ENCODE results near the gene DNMT3A.

Gene DNMT3A

DNA sequence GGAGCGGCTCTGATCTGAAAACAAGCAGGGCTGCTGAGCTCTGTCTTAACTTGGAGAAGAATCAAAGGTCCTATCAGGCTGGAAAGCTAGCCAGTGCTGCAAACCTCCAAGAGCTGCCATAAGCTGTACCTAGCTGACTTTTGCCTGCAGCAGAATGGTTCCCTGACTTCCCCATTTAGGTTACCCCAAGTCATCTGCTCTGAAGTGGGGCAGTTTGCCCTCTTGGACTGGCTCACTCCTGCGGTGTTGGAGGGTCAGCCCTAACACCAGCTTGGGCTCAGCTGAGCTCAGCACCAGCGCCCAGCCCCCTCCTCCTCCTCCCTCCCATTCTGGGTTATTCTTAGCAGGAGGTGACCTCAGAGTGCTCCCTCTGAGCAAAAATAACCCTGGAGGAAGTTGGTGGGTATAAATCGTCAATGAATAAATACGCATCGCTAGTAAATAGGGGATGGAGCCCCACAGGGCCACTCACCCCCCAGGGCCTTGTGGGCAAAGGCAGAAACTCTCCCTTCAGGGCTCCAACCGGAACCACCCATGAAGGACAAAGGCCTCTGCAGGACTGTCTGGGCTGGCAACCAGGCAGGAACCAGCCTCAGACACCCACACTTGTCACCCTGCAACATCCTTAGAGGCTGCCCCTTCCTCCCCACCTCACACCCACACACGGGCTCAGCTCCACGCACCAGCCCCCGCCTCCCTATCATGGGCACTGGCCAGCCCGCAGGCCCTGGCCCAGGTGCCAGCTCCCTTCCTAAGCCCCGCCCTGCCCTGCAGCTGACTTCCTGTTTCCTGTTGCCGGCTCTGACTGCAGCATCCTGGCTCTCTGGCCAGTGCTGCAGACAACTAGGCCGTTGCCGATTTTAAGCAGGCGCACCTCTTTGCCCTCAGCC lies 46.9 kb downstream of the DNMT3A start:
- no peak overlapping the region for H3K4me3 ChIP-seq (ENCODE audit: low read depth, low read length)
- no peak for DNase-seq (ENCODE audit: low read depth, low spot score)
- no peak for TF ChIP-seq CTCF (IDR thresholded peaks at IDR 0.05; ENCODE audit: insufficient read depth, low read length, missing control alignments)
- CTCF ChIA-PET: interaction anchor here (0.8 to 1.6 kb wide), 4 partner anchors 10 to 67 kb away, joined by 3 to 4 read pairs (median 4); no protein-coding TSS in a partner anchor
- POLR2A ChIA-PET: no interaction called here

GRCh38 chr2:25293958-25294562 lies 47.7 kb downstream of the DNMT3A start:
- ChIA-PET CTCF (interaction anchor here (0.8 to 1.6 kb wide), 4 partner anchors 11 to 68 kb away, joined by 3 to 4 read pairs (median 4); no protein-coding TSS in a partner anchor), POLR2A (no interaction called here)
- no peak for DNase-seq (ENCODE audit: low read depth, low spot score)
- TF ChIP-seq CTCF (IDR thresholded peaks at IDR 0.05; ENCODE audit: insufficient read depth, low read length, missing control alignments): no peak
- no peak overlapping the region for H3K4me3 ChIP-seq (ENCODE audit: low read depth, low read length)

DNA sequence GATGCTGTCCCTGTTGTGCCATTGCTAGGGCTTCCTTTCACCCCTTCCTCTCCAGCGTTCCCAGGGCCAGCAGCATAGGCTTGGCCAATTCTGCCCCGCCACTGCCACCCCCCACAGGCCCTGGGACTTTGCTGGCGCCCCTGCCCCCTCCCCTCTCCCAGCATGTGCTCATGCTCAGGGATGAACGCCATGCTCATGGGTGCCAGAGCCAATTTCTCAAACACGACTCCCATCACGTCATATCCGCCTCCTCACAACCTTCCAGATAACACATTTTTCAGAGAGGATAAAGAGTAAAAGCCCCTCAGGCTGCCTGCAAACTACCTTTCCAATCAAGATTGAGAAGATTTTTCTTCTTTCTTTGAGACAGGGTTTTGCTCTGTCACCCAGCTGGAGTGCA lies 48.6 kb downstream of the DNMT3A start:
- ChIA-PET POLR2A (no interaction called here), CTCF (interaction anchor here (0.7 kb wide), 1 partner anchor 8 kb away, joined by 3 read pairs; no protein-coding TSS in a partner anchor)
- no peak for TF ChIP-seq CTCF (IDR thresholded peaks at IDR 0.05; ENCODE audit: insufficient read depth, low read length, missing control alignments)
- DNase-seq (ENCODE audit: low read depth, low spot score): no peak
- no peak overlapping the region for H3K4me3 ChIP-seq (ENCODE audit: low read depth, low read length)

DNA sequence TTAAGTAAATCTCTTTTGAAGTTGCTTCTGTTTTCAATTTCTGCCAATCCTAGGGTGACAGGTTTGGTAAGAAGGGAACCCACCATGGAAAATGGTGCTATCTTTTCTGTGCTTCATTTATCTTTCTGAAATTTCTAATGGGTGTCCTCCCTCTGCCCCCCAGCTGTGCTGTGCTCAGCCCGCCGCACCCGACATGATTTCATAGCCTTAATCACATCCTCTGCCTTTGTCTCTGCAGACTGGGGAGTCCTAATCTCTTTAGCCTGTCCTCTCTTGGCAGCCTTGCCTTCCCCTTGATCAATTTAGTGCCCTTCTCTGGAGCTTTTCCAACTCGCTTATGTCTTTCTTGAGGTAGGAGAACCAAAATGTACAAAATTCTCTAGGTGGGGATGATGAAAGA lies 49.3 kb downstream of the DNMT3A start:
- ChIA-PET POLR2A (no interaction called here), CTCF (interaction anchor here (1.2 kb wide), 1 partner anchor 70 kb away, joined by 3 read pairs; no protein-coding TSS in a partner anchor)
- H3K4me3 ChIP-seq (ENCODE audit: low read depth, low read length): no peak overlapping the region
- no peak for TF ChIP-seq CTCF (IDR thresholded peaks at IDR 0.05; ENCODE audit: insufficient read depth, low read length, missing control alignments)
- no peak for DNase-seq (ENCODE audit: low read depth, low spot score)

- H3K4me3 ChIP-seq (ENCODE audit: low read depth, low read length): no peak overlapping the region
Measured at GRCh38 chr2:25290811-25291495, 50.8 kb downstream of the DNMT3A start.

More at GRCh38 chr2:25290811-25291495, 50.8 kb downstream of the DNMT3A start:
- TF ChIP-seq CTCF (IDR thresholded peaks at IDR 0.05; ENCODE audit: insufficient read depth, low read length, missing control alignments): no peak
- CTCF ChIA-PET: interaction anchor here (0.8 kb wide), 2 partner anchors 14 to 19 kb away, joined by 3 to 5 read pairs; no protein-coding TSS in a partner anchor
- POLR2A ChIA-PET: no interaction called here
- no peak for DNase-seq (ENCODE audit: low read depth, low spot score)
